CD4-positive, alpha-beta T cell treated with Interleukin-15 for 4 hours (primary cell): ENCODE measurements around the gene PPM1M.

ENCODE experiments used
- DNase-seq: peaks from one replicate; pipeline ENCODE4 v3.0.0-alpha.2; 2020; ENCODE audit warnings: low spot score

PPM1M gene

DNA sequence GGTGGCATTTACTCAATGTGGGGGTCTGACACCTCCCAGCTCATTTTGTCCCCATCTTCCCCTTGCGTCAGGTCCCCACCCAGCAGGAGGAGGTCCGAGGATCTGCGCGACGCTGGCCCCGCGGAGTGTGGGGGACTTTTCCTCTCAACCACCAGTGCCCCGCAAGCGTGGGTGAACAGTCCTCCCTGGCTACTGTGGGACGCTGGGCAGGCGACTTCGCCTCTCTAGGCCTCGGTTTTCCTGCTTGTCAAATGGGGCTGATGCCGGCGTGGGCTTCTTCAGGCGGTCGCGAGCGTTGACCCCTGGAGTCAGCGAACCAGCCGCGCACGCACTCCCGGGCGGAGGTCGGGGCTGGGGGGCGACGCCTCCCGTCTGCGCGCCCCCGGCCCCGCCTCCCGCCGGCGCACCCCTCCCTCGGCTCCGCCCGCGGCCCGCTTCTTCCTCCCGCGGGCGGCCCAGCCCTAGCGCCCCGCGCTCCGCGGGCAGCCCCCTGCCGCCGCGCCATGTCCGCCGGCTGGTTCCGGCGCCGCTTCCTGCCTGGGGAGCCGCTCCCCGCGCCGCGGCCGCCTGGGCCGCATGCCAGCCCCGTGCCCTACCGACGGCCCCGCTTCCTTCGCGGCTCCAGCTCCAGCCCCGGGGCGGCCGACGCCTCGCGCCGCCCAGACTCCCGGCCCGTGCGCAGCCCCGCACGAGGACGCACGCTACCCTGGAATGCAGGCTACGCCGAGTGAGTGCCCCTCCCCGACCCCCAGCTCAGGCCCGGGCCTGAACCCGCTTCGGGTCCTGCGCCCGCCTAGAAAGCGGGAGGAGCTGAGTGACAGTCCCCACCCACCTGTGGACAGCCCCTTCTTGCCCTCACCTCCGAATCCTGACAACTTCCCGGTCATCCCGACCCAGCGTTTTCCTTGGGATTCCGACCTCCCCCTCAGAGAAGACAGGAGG, at the start of gene PPM1M:
TSS of gene PPM1M (plus strand) at position 438 of the 942 bp plus-strand sequence. CDS start at position 504, 66 bp downstream.
- peak; percentile 57 for DNase-seq

DNA sequence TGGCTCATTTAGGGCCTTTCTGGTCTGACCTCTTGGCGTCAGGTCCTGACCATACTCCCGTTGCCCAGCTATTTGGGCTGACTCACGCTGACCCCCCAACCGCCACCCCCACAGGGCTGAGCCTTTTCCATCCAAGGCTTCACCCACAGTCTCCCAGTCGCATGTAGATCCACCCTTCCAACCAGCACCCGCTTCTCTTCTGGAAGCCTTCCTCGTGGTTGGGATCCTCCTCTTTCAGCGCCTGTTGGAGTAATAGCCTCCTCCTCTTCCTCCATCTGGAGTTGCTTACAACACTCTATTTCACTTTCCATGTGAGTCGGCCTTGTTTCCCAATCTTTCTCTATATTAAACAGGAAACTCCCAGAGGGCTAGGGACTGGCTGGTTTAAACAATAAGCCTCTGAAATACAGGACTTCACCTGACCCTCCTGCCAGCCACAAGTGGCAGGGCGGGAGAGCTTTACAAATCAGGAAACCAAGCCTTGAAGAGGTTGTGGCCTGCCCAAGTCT, 49.7 kb upstream of the PPM1M start:
- no peak for DNase-seq

GRCh38 chr3:52196977-52197376, 48.6 kb upstream of the PPM1M start:
- no peak for DNase-seq

GRCh38 chr3:52197499-52197841, 48.1 kb upstream of the PPM1M start:
- no peak for DNase-seq

GRCh38 chr3:52197842-52198625, 47.5 kb upstream of the PPM1M start, which contains the start of gene ALAS1:
TSS of gene ALAS1 (plus strand) at chr3:52198160. CDS start at chr3:52199242, 1,082 bp downstream.
- peak; percentile 91 for DNase-seq

DNA sequence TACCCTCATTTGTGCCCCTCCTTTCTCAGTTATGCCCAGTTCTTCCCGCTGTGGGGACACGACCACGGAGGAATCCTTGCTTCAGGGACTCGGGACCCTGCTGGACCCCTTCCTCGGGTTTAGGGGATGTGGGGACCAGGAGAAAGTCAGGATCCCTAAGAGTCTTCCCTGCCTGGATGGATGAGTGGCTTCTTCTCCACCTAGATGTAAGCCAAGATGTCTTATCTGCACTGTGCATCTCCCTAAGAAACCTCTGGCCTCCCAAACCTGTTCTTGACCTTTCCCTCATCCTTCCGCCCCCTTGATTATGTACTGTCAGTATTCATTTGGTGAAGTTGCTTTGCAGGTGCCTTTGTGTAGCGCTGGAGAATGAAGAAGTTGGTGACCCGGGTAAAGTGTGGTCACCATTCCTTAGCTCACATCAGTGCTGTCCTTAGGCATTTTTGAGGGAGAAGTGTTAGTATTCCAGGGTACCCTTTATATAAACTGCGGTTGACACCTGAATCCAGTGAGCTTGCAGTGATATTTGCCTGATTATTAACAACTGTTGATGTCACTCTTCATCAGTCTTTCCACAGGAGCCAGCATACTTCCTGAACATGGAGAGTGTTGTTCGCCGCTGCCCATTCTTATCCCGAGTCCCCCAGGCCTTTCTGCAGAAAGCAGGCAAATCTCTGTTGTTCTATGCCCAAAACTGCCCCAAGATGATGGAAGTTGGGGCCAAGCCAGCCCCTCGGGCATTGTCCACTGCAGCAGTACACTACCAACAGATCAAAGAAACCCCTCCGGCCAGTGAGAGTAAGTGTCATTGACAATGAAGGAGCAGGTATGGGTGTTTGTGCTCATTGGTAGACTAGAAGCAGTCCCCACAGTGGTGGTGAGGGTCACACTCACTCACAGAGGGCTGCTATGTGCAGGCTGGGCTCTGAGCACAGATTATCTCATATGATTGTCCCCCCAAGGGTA, 46.6 kb upstream of the PPM1M start:
- no peak for DNase-seq

DNA sequence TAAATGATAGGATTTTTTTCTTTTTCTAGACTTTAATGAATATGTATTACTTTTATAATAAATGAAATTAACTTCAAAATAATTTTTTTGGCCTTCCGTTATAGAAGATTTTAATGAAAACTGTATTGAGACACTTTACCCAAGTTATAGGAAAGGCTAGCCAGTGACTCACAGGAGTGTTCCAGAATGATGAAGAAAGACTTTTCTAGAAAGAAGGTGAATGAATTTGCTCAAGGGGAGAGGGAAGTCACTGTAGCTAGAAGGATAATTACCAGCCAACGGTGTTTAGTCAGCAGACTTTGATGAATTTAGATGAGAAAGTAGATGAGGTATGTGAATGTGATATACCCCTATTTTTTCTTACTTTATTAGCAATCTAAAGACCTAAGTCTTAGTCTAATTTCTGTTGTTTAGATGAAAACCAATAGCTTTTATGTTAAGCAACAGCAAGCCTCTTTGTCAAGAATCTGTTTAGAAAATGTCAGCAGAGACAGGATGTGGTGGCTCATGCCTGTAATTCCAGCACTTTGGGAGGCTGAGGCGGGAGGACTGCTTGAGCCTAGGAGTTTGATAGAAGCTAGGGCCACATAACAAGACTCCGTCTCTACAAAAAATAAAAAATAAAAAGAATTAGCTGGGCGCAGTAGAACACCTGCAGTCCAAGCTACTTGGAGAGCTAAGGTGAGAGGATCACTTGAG, 44.4 kb upstream of the PPM1M start:
- DNase-seq = no peak

DNA sequence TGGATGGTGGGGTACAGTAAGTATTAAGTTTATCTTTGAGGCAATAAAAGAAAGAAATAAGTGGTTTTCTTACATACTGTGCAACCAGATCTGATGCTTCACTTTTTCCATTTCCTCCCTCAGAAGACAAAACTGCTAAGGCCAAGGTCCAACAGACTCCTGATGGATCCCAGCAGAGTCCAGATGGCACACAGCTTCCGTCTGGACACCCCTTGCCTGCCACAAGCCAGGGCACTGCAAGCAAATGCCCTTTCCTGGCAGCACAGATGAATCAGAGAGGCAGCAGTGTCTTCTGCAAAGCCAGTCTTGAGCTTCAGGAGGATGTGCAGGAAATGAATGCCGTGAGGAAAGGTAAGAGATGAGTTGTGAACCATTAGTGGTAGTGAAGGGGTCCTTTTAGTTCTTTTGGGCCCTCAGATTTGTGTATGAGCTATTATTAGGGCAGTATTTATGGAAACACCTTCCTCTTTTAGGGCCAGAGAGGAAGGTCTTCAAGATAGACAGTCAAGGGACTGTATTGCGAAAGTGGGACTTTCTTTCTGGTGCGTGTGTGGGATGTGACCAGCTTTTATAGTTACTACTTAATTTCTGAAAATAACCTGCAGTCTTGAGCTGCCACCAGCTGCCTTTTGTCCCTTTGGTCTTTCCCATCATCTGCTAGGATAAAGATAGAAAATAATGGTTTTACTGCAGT, 43.0 kb upstream of the PPM1M start:
- no peak for DNase-seq

GRCh38 chr3:52203701-52204100, 41.9 kb upstream of the PPM1M start:
- no peak for DNase-seq

DNA sequence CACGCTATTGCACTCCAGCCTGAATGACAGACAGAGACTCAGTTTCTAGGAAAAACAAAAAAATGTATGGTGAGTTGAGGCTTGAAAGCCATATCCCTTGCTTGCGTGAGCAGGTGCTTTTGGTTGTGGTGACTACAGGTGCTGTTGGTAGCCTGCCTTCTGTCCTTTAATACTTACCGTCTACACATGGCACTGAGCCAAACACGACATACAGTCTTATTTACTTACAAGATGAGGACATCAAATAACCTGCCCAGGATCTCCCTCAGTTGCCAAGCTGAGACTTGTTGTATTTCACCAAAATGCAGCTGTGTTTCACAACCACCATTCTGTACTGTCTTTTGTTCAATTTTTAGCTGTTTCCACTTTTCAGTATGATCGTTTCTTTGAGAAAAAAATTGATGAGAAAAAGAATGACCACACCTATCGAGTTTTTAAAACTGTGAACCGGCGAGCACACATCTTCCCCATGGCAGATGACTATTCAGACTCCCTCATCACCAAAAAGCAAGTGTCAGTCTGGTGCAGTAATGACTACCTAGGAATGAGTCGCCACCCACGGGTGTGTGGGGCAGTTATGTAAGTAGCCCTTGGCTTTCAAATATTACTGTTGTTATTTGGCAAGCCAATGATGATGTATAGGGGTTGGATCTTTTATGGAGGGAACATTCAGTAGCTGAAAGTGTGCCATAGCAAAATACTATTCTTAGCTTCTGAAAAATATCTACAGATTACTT, 41.1 kb upstream of the PPM1M start:
- no peak for DNase-seq

DNA sequence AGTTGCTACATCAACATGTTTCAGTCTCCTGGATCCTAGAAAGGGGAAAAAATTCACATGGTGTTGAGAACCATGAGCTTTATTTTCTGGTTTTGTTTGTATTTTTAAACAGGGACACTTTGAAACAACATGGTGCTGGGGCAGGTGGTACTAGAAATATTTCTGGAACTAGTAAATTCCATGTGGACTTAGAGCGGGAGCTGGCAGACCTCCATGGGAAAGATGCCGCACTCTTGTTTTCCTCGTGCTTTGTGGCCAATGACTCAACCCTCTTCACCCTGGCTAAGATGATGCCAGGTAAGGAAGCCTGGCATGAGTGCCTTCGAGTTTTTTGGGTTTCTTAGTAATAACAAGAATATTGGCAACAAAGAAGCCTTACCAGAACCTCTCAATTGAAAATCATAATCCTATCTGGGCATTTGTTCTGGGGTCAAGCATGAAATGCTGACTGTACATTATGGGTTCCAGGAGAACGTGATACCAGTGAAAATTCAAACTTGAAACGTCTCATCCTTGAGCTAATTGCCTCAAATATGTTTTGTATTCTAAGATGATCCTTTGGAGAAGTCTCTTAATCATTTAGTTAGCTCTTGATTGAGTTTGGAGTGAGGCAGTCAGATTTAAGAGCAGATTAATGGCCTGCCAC, 39.7 kb upstream of the PPM1M start:
- no peak for DNase-seq

DNA sequence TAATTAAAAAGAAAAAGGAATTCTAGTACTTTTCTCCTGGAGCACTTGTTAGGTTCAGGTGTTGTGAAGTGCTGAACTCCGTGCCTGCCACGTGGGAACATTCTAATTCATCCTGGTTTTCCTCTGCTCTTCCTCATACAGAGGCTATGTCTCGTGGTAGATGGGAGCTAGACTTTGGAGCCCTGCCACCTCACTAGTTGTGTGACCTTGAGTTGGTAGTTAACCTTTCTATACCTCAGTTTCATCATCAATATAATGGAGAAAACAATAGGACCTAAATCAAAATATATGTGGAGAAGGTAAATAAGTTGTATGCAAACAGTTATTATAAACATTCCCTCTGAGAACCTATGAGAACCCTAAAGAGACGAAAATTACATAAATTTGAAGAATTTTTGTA, 37.0 kb upstream of the PPM1M start:
- no peak for DNase-seq

DNA sequence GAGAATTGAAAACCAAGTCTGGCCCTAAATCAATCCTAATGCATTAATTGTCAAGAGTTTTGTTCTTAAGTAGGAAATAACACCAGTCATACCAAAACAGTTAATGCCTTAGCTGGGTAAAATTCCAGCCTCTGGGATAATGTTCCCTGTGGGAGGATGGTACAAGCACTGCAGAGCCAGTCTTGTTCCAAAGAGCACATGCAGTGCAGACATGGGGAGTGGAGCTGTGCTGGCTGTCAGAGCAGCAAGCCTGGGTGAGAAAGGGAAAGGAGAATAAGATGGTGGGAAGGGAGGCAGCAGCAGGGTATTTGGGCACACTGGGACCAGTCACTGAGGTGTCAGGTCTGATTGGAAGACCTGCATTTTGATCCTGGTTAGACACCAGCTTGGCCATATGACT, 35.5 kb upstream of the PPM1M start:
- no peak for DNase-seq

DNA sequence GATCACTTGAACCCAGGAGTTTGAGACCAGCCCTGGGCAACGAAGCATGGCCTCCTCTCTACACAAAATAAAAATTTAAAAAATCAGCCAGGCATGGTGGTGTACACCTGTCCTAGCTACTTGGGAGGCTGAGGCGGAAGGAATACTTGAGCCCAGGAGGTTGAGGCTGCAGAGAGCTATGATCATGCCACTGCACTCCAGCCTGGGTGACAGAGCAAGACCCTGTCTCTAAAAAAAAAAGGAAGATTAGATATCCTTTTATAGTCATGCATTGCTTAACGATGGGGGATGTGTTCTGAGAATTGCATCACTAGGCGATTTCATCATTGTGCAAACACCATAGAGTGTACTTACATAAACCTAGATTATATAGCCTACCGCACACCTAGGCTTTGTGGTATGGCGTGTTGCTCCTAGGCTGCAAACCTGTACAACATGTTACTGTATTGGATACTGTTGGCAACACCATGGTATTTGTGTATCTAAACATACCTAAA, 35.0 kb upstream of the PPM1M start:
- DNase-seq = no peak

GRCh38 chr3:52211268-52211891, 34.2 kb upstream of the PPM1M start:
- DNase-seq = no peak

- DNase-seq = no peak
Observed at GRCh38 chr3:52213005-52213404, 32.6 kb upstream of the PPM1M start.

DNA sequence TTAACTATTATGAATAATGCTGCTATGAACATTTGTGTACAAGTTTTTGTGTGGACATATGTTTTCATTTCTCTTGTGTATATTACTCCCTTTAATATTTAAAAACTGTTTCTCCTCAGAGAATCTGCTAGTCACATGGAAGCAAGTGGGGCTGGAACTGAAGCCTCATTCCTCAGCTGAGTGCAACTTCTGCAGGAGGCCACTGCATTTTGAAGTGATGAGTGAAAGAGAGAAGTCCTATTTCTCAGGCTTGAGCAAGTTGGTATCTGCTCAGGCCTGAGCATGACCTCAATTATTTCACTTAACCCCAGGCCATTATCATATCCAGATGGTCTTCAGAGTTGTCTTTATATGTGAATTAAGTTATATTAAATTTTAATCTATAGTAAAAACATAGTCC, 31.7 kb upstream of the PPM1M start:
- no peak for DNase-seq

- no peak for DNase-seq
Observed at GRCh38 chr3:52215351-52215750, 30.2 kb upstream of the PPM1M start.
